NB4 (cell line): ENCODE results near the gene DLX4.

Experiments
- DNase-seq: peaks from one replicate; pipeline ENCODE4 v3.0.0; 2010; ENCODE audit warnings: low read depth
- H3K4me3 ChIP-seq: one replicate; pipeline ENCODE4 v1.5.1; 2011; ENCODE audit warnings: mild to moderate bottlenecking, low read depth, low read length, moderate library complexity
- CTCF ChIP-seq: IDR thresholded peaks from one replicate; pipeline ENCODE4 v1.5.1; 2012; ENCODE audit warnings: low read depth, low read length
- MYC ChIP-seq: IDR thresholded peaks from 2 replicates; pipeline ENCODE4 v1.6.1; 2011; ENCODE audit warnings: low read depth, low read length
- POLR2A ChIP-seq: IDR thresholded peaks from 2 replicates; pipeline ENCODE4 v1.6.1; 2011; ENCODE audit warnings: mild to moderate bottlenecking; ENCODE audit not compliant: insufficient read length; ENCODE audit errors: extremely low read depth
- TF ChIP-seq, protein P1 (sequence below): IDR thresholded peaks from 2 replicates; pipeline ENCODE4 v1.6.1; 2011; ENCODE audit warnings: low read depth, low read length

Gene DLX4

GRCh38 chr17:49984283-49984682, 15.3 kb downstream of the DLX4 start:
- no peak overlapping the region for H3K4me3 ChIP-seq
- TF ChIP-seq, protein P1, sequence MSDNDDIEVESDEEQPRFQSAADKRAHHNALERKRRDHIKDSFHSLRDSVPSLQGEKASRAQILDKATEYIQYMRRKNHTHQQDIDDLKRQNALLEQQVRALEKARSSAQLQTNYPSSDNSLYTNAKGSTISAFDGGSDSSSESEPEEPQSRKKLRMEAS = no peak
- no peak for TF ChIP-seq POLR2A
- no peak for DNase-seq

DNA sequence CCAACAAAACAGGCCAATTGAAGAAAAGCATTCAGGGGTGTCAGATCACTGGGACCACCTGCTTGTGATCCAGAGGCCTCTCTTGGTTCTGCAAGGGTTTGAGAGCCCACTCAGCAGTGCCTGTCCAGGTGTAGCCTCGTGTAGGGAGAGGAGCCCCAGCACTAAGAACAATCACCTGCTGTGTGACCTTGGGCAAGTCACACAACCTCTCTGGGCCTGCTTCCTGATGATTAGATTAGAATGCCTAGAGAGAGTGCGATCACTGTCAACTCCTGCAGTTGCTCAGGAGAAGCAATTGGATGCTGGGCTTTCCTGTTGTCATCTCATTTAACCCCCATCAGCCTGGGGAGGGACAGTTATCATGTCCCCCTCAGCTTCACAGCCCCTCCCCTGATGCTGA, 15.8 kb downstream of the DLX4 start:
- no peak for DNase-seq
- H3K4me3 ChIP-seq = no peak overlapping the region
- TF ChIP-seq POLR2A (no peak), CTCF (no peak), MYC (no peak)
- TF ChIP-seq, protein P1 = no peak

DNA sequence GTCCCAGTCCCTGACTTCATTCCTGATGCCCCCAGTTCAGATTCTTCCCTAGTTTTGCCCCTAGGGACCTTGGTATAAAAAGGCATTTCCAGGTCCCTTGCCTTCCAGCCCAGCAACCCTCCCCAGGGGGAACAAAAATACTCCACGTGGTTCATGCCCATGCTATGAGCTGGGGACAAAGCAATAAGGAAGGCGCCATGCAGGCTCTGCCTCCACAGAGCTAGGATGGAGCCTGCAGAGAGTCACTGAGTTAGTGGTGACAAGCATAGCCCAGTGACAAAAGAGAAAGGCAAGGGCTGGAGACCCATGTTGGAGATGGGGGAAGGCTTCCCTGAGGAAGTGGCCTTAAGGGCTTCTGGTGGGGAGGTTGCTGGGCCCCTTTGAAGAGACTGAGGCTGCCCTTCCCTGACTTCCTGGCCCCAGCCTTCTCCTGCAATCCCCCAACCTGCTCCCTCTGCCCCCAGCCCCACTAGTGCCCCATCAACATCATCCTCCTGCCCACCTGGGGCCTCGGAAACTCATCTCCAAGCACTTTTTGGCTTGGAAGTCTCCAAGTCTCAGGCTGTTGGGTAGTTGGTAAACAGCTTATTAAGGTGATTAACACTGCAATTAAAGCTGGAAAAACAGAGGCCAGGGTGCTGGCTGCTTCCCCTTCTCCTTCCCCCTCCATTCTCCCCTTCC, 16.5 kb downstream of the DLX4 start:
- peak; percentile 50 for DNase-seq
- TF ChIP-seq CTCF (no peak), POLR2A (no peak), MYC (peak; percentile 49; the same call in 1 of the 2 replicates)
- TF ChIP-seq, protein P1 = peak; percentile 84
- H3K4me3 ChIP-seq = no peak overlapping the region

DNA sequence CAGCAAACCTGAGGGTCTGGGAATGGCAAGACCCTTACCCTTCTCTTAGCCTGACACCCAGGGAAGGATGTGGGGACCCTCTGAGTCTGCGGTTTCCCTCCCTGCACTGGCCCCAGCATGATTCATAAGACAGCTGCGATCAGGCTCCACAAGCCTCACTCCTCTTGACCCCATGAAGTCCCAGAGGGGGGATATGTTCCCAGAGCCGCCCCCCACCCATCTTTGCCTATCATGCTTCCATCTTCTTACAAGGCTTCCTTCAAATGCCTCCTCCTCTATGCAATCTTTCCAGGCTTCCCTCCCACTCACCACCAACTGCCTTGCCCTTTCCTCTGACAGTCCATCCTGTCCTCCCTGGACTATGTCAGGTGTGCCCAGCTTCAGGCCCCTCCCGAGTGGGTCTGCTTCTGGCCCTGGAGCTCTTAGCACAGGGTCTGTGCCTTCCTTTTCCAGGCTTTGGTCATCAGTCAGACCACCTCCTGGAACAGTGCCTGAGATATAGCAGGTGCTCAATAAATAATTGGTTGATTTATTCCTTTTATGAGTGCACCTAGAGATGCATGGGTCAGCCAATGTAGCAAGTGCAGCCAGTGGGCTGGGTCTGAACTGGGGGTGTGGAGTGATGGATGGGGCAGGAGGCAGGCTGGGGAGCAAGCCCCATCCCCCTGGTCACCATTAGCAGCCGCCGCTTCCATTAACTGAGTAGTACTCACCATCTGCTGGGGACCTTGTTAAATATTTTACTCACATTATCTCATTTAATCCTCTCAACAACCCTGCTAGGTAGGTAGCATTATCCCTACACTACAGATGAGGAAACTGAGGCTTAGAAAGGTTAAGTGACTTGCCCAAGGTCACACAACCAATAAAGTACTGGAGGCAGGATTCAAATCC, 17.7 kb downstream of the DLX4 start:
- TF ChIP-seq POLR2A (no peak), CTCF (no peak), MYC (no peak)
- TF ChIP-seq, protein P1 = no peak
- H3K4me3 ChIP-seq = no peak overlapping the region
- DNase-seq = peak; percentile 31

DNA sequence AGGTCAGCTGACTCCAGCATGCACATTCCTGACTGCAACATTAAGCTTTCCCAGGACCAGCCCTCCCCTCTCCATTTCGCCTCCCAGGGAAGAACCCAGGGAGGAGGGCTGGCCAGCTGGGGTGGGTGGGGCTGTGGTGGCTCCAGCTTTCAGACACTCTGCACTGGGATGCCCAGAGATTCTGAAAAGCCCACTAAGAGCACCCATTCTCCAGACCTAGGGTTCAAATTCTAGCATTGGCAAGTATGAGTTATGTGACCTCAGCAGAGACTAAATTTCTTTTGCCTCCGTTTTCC, 18.2 kb downstream of the DLX4 start:
- H3K4me3 ChIP-seq = no peak overlapping the region
- TF ChIP-seq CTCF = no peak
- TF ChIP-seq, protein P1 = no peak
- TF ChIP-seq MYC = no peak
- no peak for TF ChIP-seq POLR2A
- no peak for DNase-seq
